ENCODE measurements around the gene ANKFN1. TPM values are rescaled to one million over a fixed set of nuclear protein-coding genes. Genes with fewer than 3 reads are reported as not detected.

ANKFN1 gene
- total RNA-seq, 2 donors from 2014 or later, result 0.21 TPM; not detected in 1

- no peak for DNase-seq
- ATAC-seq, result no peak
- intact Hi-C loops (cut with DNase I), result no loop called here
Observed at GRCh38 chr17:56142781-56143180, 10.5 kb upstream of the ANKFN1 start.

- ATAC-seq (no peak), DNase-seq (no peak)
- intact Hi-C loops (cut with DNase I), result no loop called here
Observed at GRCh38 chr17:56144223-56144622, 9.1 kb upstream of the ANKFN1 start.

- intact Hi-C loops (cut with DNase I), result no loop called here
- DNase-seq, result no peak
- ATAC-seq, result no peak
Observed at GRCh38 chr17:56146534-56146933, 6.7 kb upstream of the ANKFN1 start.

- intact Hi-C loops (cut with DNase I), result no loop called here
- ATAC-seq, result no peak
- DNase-seq, result no peak
Observed at GRCh38 chr17:56148333-56148732, 4.9 kb upstream of the ANKFN1 start.

GRCh38 chr17:56149266-56150036 is 3.8 kb upstream of the ANKFN1 start:
- ATAC-seq, result no peak
- intact Hi-C loops (cut with DNase I), result no loop called here
- DNase-seq, result no peak

GRCh38 chr17:56150649-56151048 is 2.6 kb upstream of the ANKFN1 start:
- ATAC-seq, result peak in 1 of 2 donors; percentile 45
- no peak for DNase-seq
- intact Hi-C loops (cut with DNase I), result no loop called here

- DNase-seq (no peak), ATAC-seq (no peak)
- intact Hi-C loops (cut with DNase I), result no loop called here
Observed at GRCh38 chr17:56157845-56158244, 4.6 kb downstream of the ANKFN1 start.

GRCh38 chr17:56158344-56158743 is 5.1 kb downstream of the ANKFN1 start:
- ATAC-seq (no peak), DNase-seq (no peak)
- intact Hi-C loops (cut with DNase I), result no loop called here

GRCh38 chr17:56158915-56159825 is 5.9 kb downstream of the ANKFN1 start:
- DNase-seq, result no peak
- ATAC-seq, result no peak
- intact Hi-C loops (cut with DNase I), result no loop called here

- intact Hi-C loops (cut with DNase I), result no loop called here
- DNase-seq (no peak), ATAC-seq (no peak)
Observed at GRCh38 chr17:56159826-56160380, 6.6 kb downstream of the ANKFN1 start.

GRCh38 chr17:56160422-56160821 is 7.1 kb downstream of the ANKFN1 start:
- ATAC-seq (no peak), DNase-seq (no peak)
- intact Hi-C loops (cut with DNase I), result no loop called here

GRCh38 chr17:56165072-56165641 is 11.9 kb downstream of the ANKFN1 start:
- intact Hi-C loops (cut with DNase I), result no loop called here
- no peak for ATAC-seq
- no peak for DNase-seq

GRCh38 chr17:56167491-56167890 is 14.2 kb downstream of the ANKFN1 start:
- DNase-seq, result no peak
- intact Hi-C loops (cut with DNase I), result no loop called here
- ATAC-seq, result no peak

- intact Hi-C loops (cut with DNase I), result no loop called here
- DNase-seq, result no peak
- ATAC-seq, result no peak
Observed at GRCh38 chr17:56169621-56170020, 16.3 kb downstream of the ANKFN1 start.

GRCh38 chr17:56171186-56171959 is 18.1 kb downstream of the ANKFN1 start:
- DNase-seq, result no peak
- intact Hi-C loops (cut with DNase I), result no loop called here
- ATAC-seq, result no peak

GRCh38 chr17:56172517-56172982 is 19.3 kb downstream of the ANKFN1 start:
- peak in 1 of 2 donors; percentile 86 for ATAC-seq
- DNase-seq, result peak; percentile 21
- intact Hi-C loops (cut with DNase I), result no loop called here

- no peak for DNase-seq
- intact Hi-C loops (cut with DNase I), result no loop called here
- peak in 1 of 2 donors; percentile 21 for ATAC-seq
Observed at GRCh38 chr17:56173026-56173425, 19.8 kb downstream of the ANKFN1 start.

GRCh38 chr17:56173958-56174835 is 20.9 kb downstream of the ANKFN1 start:
- intact Hi-C loops (cut with DNase I), result no loop called here
- ATAC-seq, result no peak
- no peak for DNase-seq
